Liver (tissue), 9 donors: ENCODE results near the gene CLCF1. TPM values are rescaled to one million over a fixed set of nuclear protein-coding genes. Genes with fewer than 3 reads are reported as not detected.

ENCODE experiments used
- DNase-seq: peaks from one replicate; pipeline ENCODE4 v3.0.0-alpha.2; 2017; ENCODE audit warnings: low spot score
- H3K27ac ChIP-seq, 2 donors: one replicate each; pipeline ENCODE4 v1.7.0; 2013; ENCODE audit warnings: inconsistent platforms in 2 of 2, low read length in 2 of 2, control low read depth in 1 of 2, low read depth in 1 of 2, mild to moderate bottlenecking in 1 of 2
- H3K27me3 ChIP-seq, 4 donors: one replicate each; pipeline versions ENCODE4 v1.6.1 to v1.7.0; 2013; ENCODE audit warnings: low read length in 3 of 4, inconsistent platforms in 1 of 4, mild to moderate bottlenecking in 1 of 4, moderate library complexity in 1 of 4; ENCODE audit not compliant: control insufficient read depth in 4 of 4, insufficient read depth in 4 of 4
- H3K36me3 ChIP-seq, 4 donors: one replicate each; pipeline versions ENCODE4 v1.6.1 to v1.7.0; 2013; ENCODE audit warnings: low read length in 3 of 4, mild to moderate bottlenecking in 3 of 4, low read depth in 1 of 4, moderate library complexity in 1 of 4; ENCODE audit not compliant: control insufficient read depth in 4 of 4, insufficient read depth in 3 of 4
- H3K4me1 ChIP-seq, 4 donors: one replicate each; pipeline versions ENCODE4 v1.6.1 to v1.7.0; 2013; ENCODE audit warnings: low read length in 3 of 4, mild to moderate bottlenecking in 3 of 4, moderate library complexity in 1 of 4; ENCODE audit not compliant: control insufficient read depth in 4 of 4, insufficient read depth in 4 of 4
- H3K4me3 ChIP-seq, 3 donors: one replicate each; pipeline versions ENCODE4 v1.6.1 to v1.7.0; 2013; ENCODE audit warnings: low read length in 3 of 3, control low read depth in 1 of 3, low read depth in 1 of 3, mild to moderate bottlenecking in 1 of 3
- H3K9ac ChIP-seq, 2 donors: one replicate each; pipeline ENCODE4 v1.7.0; 2013; ENCODE audit warnings: low read length in 2 of 2, mild to moderate bottlenecking in 2 of 2, moderate library complexity in 2 of 2, control low read depth in 1 of 2, low read depth in 1 of 2
- H3K9me3 ChIP-seq, 4 donors: one replicate each; pipeline versions ENCODE4 v1.6.1 to v1.7.0; 2013; ENCODE audit warnings: low read length in 3 of 4; ENCODE audit not compliant: control insufficient read depth in 4 of 4
- EGR1 ChIP-seq, 2 donors: IDR thresholded peaks; 2 replicates each; pipeline ENCODE4 v1.6.1; 2016 to 2018; ENCODE audit warnings: antibody characterized with exemption in 2 of 2, low read depth in 2 of 2
- FOXA1 ChIP-seq: IDR thresholded peaks from 2 replicates; pipeline ENCODE4 v1.6.1; 2016; ENCODE audit warnings: antibody characterized with exemption
- GABPA ChIP-seq, 2 donors: IDR thresholded peaks in 1 of 2; conservative IDR thresholded peaks in 1 of 2; 2 replicates each; pipeline ENCODE4 v1.6.1; 2016; ENCODE audit warnings: antibody characterized with exemption in 2 of 2, mild to moderate bottlenecking in 1 of 2, moderate library complexity in 1 of 2
- HNF4G ChIP-seq: IDR thresholded peaks from 2 replicates; pipeline ENCODE4 v1.6.1; 2016; ENCODE audit warnings: antibody characterized with exemption
- SP1 ChIP-seq: IDR thresholded peaks from 2 replicates; pipeline ENCODE4 v1.6.1; 2018; ENCODE audit warnings: antibody characterized with exemption, mild to moderate bottlenecking
- WGBS: extraction: QIAGEN DNeasy Blood & Tissue Kit; methylation state at CpG from one replicate; pipeline ENCODE4 v1.1.7; 2013; 5-methylcytosine and 5-hydroxymethylcytosine counted together
- polyA plus RNA-seq, 2 donors: library from polyadenylated mRNA; stranded (reverse) in 1 of 2; unstranded in 1 of 2; fragments of 200-250 nt in 1 of 2; fragments of >200 nt in 1 of 2; fragmentation: Nextera tagmentation in 1 of 2; extraction: Ambion mirVana in 1 of 2; gene quantifications; one replicate each; pipeline versions ENCODE4 v1.2.1 to v1.2.3, GENCODE V29; 2013 to 2015
- total RNA-seq, 2 donors: library from RNA; depleted of rRNA; stranded (reverse); fragments of >200 nt; gene quantifications; one replicate each; pipeline ENCODE4 v1.2.3, GENCODE V29; 2014
- TF ChIP-seq, protein P1 (sequence below): fragments of 150-350 bp; IDR thresholded peaks from 2 replicates; pipeline ENCODE4 v1.5.1; 2017; ENCODE audit warnings: improper control_type of control experiment, low read depth, low read length; ENCODE audit not compliant: missing input control
- TF ChIP-seq, protein P2 (sequence below): IDR thresholded peaks from 2 replicates; pipeline ENCODE4 v1.6.1; 2016; ENCODE audit warnings: antibody characterized with exemption, mild to moderate bottlenecking
- TF ChIP-seq, protein P3 (sequence below): IDR thresholded peaks from 2 replicates; pipeline ENCODE4 v1.6.1; 2016; ENCODE audit warnings: antibody characterized with exemption
- donor health status: healthy.
- donor health status: healthy.
- donor health status: healthy.
- donor health status: healthy.
- donor health status: healthy.

Gene CLCF1
- total and polyA plus RNA-seq, 4 donors: 0.14 to 1.8 (median 0.20) TPM

DNA sequence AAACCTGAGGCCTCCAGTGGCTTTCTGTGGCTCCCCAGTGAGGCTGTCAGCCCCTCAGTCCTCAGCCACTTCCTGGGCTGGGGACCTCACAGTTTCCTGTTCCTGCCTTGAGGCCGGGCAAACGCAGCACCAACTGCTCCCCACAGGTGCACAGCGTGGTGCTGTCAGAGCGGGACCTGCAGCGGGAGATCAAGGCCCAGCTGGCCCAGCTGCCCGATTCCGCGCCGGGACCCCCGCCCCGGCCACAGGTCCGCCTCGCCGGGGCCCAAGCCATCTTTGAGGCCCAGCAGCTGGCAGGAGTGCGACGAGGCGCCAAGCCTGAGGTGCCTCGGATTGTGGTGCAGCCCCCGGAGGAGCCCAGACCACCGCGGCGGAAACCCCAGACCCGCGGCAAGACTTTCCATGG, 35.9 kb upstream of the CLCF1 start:
- no peak overlapping the region for H3K4me3 ChIP-seq
- no peak overlapping the region for H3K9ac ChIP-seq
- H3K36me3 ChIP-seq: no peaks in the 10 kb centered on the region
- DNase-seq: no peak
- no peak for TF ChIP-seq GABPA (IDR thresholded peaks at IDR 0.05 in 1 of 2, conservative IDR thresholded peaks at IDR 0.05 in 1 of 2)
- no peak overlapping the region for H3K27ac ChIP-seq
- peaks cover 0 to 3% (median 0%) of the 10 kb centered on the region in 4 donors for H3K4me1 ChIP-seq
- H3K27me3 ChIP-seq: no peaks in the 10 kb centered on the region
- WGBS: 61% methylated on average over 24 of the region's 24 CpGs
- H3K9me3 ChIP-seq: no peaks in the 10 kb centered on the region

DNA sequence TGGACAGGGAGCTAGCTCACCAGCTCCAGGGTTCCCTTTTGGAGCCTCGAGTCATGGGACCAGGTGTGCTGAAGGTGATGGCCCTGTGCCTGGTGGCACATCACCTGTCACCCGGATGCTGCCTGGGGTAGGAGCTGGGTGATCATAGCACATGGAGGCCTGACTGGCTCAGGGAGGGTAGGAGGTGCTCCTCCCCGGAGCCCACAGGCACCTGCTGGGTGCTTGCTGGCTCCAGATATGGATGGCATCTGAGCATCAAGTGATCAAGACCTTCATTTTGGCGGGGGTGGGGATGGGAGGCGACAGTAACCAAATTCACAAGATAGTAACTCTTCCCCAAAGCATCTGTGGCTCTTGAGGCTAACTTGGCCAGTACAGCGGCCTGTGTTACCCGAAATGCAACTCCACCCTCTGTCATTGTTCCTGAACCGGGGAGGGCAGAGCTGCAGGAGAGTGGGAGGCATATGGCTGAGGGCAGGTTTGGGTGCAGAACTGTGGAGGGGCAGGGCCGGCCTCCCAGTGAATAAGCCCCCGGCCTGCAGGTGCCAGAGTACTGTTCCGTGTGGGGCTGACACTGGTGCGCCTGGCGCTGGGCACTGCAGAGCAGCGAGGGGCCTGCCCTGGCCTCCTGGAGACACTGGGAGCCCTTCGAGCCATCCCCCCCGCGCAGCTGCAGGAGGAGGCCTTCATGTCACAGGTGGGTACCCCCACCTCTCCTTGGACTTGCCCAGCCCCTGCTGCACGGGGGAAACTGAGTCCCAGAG, 35.2 kb upstream of the CLCF1 start:
- no peaks in the 10 kb centered on the region for H3K27me3 ChIP-seq
- H3K36me3 ChIP-seq: no peaks in the 10 kb centered on the region
- peaks cover 0 to 3% (median 0%) of the 10 kb centered on the region in 4 donors for H3K4me1 ChIP-seq
- H3K9ac ChIP-seq: no peak overlapping the region
- WGBS: 68% methylated on average over 18 of the region's 18 CpGs
- TF ChIP-seq HNF4G (no peak), FOXA1 (no peak), SP1 (no peak)
- TF ChIP-seq, protein P1, sequence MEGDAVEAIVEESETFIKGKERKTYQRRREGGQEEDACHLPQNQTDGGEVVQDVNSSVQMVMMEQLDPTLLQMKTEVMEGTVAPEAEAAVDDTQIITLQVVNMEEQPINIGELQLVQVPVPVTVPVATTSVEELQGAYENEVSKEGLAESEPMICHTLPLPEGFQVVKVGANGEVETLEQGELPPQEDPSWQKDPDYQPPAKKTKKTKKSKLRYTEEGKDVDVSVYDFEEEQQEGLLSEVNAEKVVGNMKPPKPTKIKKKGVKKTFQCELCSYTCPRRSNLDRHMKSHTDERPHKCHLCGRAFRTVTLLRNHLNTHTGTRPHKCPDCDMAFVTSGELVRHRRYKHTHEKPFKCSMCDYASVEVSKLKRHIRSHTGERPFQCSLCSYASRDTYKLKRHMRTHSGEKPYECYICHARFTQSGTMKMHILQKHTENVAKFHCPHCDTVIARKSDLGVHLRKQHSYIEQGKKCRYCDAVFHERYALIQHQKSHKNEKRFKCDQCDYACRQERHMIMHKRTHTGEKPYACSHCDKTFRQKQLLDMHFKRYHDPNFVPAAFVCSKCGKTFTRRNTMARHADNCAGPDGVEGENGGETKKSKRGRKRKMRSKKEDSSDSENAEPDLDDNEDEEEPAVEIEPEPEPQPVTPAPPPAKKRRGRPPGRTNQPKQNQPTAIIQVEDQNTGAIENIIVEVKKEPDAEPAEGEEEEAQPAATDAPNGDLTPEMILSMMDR: no peak
- H3K4me3 ChIP-seq: no peak overlapping the region
- no peak overlapping the region for H3K27ac ChIP-seq
- DNase-seq: no peak
- no peaks in the 10 kb centered on the region for H3K9me3 ChIP-seq

DNA sequence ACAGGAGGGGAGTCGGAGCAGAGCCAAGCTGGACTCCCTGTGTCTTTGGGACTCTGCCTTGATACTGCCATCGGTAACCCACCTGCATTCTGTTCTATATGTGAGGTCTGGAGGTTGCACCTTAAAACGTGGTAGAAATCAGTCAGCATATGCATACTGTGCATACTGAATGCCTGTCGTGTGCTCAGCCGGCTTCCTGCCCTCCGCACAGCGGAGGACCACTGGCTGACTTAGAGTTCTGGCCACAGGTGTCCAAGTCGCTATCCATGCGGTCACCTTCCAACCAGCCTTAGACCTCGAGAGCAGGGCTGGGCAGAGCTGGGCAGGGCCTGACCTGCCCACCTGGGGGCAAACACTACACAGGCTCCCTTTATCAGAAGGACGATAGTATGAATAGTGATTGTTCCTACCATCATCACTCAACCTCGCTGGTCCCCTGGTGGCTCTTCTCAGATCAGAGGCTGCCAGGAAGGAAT, 34.3 kb upstream of the CLCF1 start:
- Histone ChIP-seq H3K27ac (no peak overlapping the region), H3K9ac (no peak overlapping the region), H3K4me1 (peaks cover 0 to 3% (median 2%) of the 10 kb centered on the region in 4 donors), H3K27me3 (no peaks in the 10 kb centered on the region), H3K4me3 (no peak overlapping the region), H3K36me3 (no peaks in the 10 kb centered on the region), H3K9me3 (no peaks in the 10 kb centered on the region)
- no peak for DNase-seq
- TF ChIP-seq, protein P2, sequence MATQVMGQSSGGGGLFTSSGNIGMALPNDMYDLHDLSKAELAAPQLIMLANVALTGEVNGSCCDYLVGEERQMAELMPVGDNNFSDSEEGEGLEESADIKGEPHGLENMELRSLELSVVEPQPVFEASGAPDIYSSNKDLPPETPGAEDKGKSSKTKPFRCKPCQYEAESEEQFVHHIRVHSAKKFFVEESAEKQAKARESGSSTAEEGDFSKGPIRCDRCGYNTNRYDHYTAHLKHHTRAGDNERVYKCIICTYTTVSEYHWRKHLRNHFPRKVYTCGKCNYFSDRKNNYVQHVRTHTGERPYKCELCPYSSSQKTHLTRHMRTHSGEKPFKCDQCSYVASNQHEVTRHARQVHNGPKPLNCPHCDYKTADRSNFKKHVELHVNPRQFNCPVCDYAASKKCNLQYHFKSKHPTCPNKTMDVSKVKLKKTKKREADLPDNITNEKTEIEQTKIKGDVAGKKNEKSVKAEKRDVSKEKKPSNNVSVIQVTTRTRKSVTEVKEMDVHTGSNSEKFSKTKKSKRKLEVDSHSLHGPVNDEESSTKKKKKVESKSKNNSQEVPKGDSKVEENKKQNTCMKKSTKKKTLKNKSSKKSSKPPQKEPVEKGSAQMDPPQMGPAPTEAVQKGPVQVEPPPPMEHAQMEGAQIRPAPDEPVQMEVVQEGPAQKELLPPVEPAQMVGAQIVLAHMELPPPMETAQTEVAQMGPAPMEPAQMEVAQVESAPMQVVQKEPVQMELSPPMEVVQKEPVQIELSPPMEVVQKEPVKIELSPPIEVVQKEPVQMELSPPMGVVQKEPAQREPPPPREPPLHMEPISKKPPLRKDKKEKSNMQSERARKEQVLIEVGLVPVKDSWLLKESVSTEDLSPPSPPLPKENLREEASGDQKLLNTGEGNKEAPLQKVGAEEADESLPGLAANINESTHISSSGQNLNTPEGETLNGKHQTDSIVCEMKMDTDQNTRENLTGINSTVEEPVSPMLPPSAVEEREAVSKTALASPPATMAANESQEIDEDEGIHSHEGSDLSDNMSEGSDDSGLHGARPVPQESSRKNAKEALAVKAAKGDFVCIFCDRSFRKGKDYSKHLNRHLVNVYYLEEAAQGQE: no peak
- TF ChIP-seq, protein P1: no peak
- TF ChIP-seq, protein P3, sequence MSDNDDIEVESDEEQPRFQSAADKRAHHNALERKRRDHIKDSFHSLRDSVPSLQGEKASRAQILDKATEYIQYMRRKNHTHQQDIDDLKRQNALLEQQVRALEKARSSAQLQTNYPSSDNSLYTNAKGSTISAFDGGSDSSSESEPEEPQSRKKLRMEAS: no peak
- TF ChIP-seq EGR1 (IDR thresholded peaks at IDR 0.05; ENCODE audit: low read depth in 2 of 2): no peak
- WGBS: 67% methylated on average over 12 of the region's 12 CpGs
